ENCODE results near the gene TRABD.
A peak's percentile ranks its signal among the peaks of the same experiment; 100 is the strongest.

Gene TRABD

DNA sequence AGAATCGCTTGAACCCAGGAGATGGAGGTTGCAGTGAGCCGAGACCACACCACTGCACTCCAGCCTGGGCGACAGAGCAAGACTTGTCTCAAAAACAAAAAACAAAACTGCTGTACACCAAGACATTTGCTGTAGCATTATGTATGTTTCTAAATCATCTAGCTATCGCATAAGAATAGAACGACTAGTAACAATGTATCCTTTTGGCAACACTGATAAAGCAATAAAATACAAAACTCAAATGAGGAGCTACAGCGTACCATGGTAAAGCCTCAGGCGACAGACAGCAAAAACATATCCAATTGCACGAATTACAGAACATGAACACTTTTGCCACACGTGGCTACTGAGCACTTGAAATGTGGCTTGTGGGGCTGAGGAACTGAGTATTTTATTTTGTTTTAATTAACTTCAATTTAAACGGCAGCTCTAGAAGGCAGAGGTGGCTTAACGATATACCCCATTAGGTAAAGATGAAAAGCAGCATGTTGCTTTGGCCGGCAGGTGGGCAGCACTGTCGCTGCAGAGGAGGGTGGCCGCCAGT is 56.8 kb downstream of the TRABD start:
- Histone ChIP-seq H3K36me3 (ENCODE audit: insufficient read depth) (no peaks in the 10 kb centered on the region), H3K27me3 (ENCODE audit: insufficient read depth, low read depth) (no peaks in the 10 kb centered on the region), H3K4me3 (IDR thresholded peaks at IDR 0.05; ENCODE audit: insufficient read depth, low read depth, low read length) (no peak overlapping the region), H3K9ac (no peak overlapping the region), H3K4me2 (peak overlapping the region; percentile 66), H3K79me2 (ENCODE audit: insufficient read depth, low read depth) (peaks cover 25% of the 10 kb centered on the region; the same call in 1 of the 2 replicates), H3K4me1 (ENCODE audit: low read depth, poor library complexity, severe bottlenecking) (peaks cover 9% of the 10 kb centered on the region), H3K27ac (no peak overlapping the region), H4K20me1 (ENCODE audit: insufficient read depth) (no peaks in the 10 kb centered on the region), H2AFZ (ENCODE audit: low read depth) (no peak overlapping the region)
- TF ChIP-seq, protein P1, sequence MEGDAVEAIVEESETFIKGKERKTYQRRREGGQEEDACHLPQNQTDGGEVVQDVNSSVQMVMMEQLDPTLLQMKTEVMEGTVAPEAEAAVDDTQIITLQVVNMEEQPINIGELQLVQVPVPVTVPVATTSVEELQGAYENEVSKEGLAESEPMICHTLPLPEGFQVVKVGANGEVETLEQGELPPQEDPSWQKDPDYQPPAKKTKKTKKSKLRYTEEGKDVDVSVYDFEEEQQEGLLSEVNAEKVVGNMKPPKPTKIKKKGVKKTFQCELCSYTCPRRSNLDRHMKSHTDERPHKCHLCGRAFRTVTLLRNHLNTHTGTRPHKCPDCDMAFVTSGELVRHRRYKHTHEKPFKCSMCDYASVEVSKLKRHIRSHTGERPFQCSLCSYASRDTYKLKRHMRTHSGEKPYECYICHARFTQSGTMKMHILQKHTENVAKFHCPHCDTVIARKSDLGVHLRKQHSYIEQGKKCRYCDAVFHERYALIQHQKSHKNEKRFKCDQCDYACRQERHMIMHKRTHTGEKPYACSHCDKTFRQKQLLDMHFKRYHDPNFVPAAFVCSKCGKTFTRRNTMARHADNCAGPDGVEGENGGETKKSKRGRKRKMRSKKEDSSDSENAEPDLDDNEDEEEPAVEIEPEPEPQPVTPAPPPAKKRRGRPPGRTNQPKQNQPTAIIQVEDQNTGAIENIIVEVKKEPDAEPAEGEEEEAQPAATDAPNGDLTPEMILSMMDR (conservative IDR thresholded peaks at IDR 0.05; ENCODE audit: low read depth, low read length) = no peak

DNA sequence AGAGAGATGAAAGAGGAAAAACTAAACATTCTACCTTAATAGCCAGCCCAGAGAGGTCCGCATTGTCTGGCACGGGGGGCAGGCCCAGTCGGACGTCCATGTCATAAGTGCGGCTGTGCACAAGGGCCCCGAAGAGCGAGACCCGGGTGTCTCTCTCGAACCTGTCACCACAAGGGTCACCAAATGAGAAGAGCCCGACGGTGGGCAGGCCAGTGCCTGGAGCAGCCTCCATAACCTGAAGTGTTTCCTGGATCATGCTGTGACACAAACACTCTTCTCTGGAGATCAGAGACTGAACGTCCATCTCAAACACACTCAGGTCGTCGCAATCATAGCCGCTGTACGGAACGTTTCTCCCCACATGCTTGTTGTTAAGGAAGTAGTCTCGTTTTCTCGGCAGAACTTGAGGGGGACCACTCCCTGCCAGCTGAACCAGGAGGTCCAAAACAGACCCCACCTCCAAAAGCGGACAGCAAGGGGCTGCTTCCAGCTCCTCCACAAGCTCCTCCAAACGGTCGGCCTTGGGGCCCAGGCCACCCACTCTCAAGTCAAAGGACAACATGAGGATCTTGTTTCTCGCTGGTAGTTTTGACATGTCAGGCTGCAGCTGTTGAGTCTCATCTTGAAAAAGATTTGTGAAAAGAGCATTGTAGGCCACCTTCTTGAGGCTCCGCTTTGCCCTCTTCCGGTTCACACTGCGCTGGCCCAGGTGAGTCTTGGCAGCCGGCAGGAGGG is 58.1 kb downstream of the TRABD start:
- Histone ChIP-seq H3K4me1 (ENCODE audit: low read depth, poor library complexity, severe bottlenecking) (peaks cover 8% of the 10 kb centered on the region), H3K27ac (peak overlapping the region; percentile 68), H3K4me2 (peak overlapping the region; percentile 66), H3K27me3 (ENCODE audit: insufficient read depth, low read depth) (no peaks in the 10 kb centered on the region), H3K79me2 (ENCODE audit: insufficient read depth, low read depth) (peaks cover 25% of the 10 kb centered on the region; the same call in 1 of the 2 replicates), H3K36me3 (ENCODE audit: insufficient read depth) (no peaks in the 10 kb centered on the region), H2AFZ (ENCODE audit: low read depth) (0 out of 2 replicates have a peak overlapping the region, but pooled peaks have one; percentile 59), H3K9ac (peak overlapping the region; percentile 74; the same call in 1 of the 2 replicates), H4K20me1 (ENCODE audit: insufficient read depth) (no peaks in the 10 kb centered on the region), H3K4me3 (IDR thresholded peaks at IDR 0.05; ENCODE audit: insufficient read depth, low read depth, low read length) (no peak overlapping the region)
- TF ChIP-seq, protein P1 (conservative IDR thresholded peaks at IDR 0.05; ENCODE audit: low read depth, low read length) = no peak

DNA sequence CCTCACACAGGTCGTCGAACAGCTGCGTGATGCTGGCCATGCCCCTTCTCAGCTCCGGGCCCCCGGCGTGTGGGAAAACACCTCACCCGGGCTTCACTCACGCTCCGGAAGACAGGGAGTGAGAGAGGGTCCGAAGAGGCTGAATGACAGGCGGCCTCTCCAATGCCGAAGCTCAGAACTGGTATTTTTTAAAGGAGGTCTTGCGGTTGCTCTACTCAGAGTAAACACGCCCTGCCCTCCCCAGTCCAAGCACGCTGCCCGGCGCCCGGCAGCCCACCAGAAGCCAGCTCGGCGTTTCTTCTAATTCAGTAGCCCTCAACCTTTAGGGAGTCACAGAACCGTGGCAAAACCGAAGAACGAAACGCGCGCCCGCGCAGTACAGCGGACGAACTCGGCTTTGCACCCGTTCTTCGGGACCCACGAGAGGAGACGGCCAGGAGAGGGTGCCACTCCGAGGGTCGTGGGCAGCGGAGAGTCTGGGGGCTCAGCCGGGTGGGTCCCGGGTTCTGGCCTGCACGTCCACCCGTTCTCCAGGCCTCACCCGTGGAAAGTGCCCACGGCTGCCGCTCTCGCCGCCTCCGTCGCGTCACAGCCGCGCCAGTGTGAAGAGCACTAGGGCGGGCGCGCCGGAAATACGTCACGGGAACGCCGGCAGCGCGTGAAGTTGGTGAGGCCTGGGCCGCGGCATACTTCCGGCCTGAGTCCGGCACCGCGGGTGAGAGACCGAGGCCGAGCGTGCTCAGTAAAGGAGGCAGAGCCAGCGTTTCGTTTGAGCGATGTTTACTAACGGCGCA is 58.9 kb downstream of the TRABD start, which contains the start of gene TUBGCP6:
TSS of gene TUBGCP6 (minus strand) at position 604 of the 794 bp plus-strand sequence. CDS start at position 40, 564 bp downstream.
- H3K27me3 ChIP-seq (ENCODE audit: insufficient read depth, low read depth) = no peaks in the 10 kb centered on the region
- H3K4me3 ChIP-seq (IDR thresholded peaks at IDR 0.05; ENCODE audit: insufficient read depth, low read depth, low read length) = no peak within 1 kb of the TSS
- no peaks in the 10 kb centered on the region for H4K20me1 ChIP-seq (ENCODE audit: insufficient read depth)
- H3K79me2 ChIP-seq (ENCODE audit: insufficient read depth, low read depth) = peaks cover 25% of the 10 kb centered on the region; the same call in 1 of the 2 replicates
- H3K27ac ChIP-seq = peak within 1 kb of the TSS; percentile 68
- H3K4me1 ChIP-seq (ENCODE audit: low read depth, poor library complexity, severe bottlenecking) = peaks cover 8% of the 10 kb centered on the region
- H2AFZ ChIP-seq (ENCODE audit: low read depth) = peak within 1 kb of the TSS; percentile 59; the same call in 1 of the 2 replicates
- peak within 1 kb of the TSS; percentile 74 for H3K9ac ChIP-seq
- peak within 1 kb of the TSS; percentile 66 for H3K4me2 ChIP-seq
- TF ChIP-seq, protein P1 (conservative IDR thresholded peaks at IDR 0.05; ENCODE audit: low read depth, low read length) = no peak
- H3K36me3 ChIP-seq (ENCODE audit: insufficient read depth) = no peaks in the 10 kb centered on the region
